Endothelial cell of hepatic sinusoid (primary cell): Measurements from ENCODE around the gene SERP2.
"Not testable (repeated sequence)": the region's sequence is repeated elsewhere in the genome, so short reads cannot be mapped to it uniquely, and the experiment has no call there.

Source experiments
- in situ Hi-C: cut with HindIII; loops from 2 replicates; pipeline ENCODE4 v1.10.0; 2017; ENCODE audit warnings: low sequenced_read_pairs

SERP2 gene

GRCh38 chr13:44373601-44374347, at the start of gene SERP2:
SERP2 (plus strand) TSS chr13:44373824; CDS start chr13:44374026, 202 bp downstream.
- in situ Hi-C loops, result loop anchor here (5.0 kb wide), 1 partner anchor 41 kb away; no protein-coding TSS in a partner anchor

GRCh38 chr13:44326961-44327360, 46.7 kb upstream of the SERP2 start:
- in situ Hi-C loops, result no loop called here

- in situ Hi-C loops, result not testable (repeated sequence)
Measured at GRCh38 chr13:44329041-44329440, 44.6 kb upstream of the SERP2 start.

DNA sequence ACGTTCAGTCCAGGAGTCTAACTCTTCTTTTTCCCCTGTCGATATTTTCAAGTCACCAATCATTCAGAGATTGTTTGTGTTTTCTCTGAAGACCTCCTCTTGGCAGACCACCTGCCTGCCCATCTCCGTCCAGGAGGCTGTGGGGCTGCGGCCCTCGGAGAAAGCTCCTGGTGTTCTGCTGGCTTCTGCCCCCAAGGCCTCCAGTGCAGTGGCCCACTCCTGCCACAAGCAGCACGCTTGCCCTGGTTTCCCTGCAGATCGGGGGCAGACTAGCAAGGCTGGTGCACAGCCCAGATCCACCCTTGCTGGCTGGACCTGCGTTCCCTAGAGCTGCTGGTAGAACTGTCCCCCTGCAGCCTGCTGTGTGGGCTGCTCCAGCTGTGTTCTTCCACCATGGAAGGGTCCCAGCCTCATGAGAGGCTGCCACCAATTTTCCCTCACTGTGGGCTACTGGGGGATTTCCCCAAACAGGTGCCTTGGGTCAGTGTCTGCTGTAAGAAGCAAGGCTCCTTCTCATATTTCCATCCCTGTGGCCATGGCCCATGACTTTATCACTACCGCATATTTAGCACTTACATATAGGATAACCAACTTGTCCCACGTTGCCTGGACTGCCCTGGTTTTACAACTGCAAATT, 43.6 kb upstream of the SERP2 start:
- in situ Hi-C loops, result loop anchor here (5.0 kb wide), 1 partner anchor 42 kb away; the partner anchor contains the start of gene SERP2

- in situ Hi-C loops, result loop anchor here (5.0 kb wide), 1 partner anchor 41 kb away; the partner anchor contains the start of gene SERP2
Measured at GRCh38 chr13:44331446-44331845, 42.2 kb upstream of the SERP2 start.

DNA sequence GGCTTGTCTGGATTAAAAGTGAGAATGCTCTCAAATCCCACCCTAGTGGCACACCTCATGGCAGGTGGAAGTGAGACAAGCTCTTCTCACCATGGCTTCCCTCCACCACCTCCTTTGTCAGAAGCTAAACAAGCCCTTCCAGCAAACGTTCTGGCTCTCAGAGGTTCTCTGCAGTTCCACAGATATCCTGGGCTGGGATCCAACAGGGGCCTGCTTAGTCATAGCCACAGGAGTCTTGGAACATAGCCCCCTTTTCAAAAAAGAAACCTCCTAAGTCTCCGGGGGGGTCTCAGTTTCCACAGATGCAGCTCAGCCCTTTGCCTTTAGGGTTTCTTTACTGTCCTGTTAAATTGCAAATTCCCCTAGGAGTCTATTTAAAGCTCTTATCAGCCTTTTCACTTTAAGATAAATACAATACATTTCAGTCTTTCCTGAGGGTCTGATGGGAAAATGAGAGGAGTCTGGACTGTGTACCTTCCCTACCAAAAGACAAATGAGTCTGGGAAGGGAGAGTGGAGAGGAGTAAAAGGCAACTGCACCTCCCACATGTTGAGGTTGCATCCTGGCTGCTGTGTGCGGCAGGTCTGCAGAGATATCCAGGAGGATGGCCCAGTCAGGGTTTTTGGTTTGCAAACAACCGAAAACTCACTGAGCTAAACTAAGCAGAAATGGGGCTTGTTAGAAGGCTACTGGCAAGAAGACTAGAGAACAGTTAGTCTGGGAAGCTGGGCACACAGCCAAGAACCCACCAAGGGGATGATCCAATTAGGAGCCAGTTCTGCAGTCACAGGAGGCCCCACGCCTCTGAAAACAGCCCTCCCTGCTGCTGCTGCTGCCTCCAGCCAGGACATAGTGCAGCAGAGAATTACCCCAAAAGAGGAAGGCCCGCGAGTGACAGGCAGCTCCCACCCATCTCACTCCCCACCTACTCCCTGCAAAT, 41.4 kb upstream of the SERP2 start:
- in situ Hi-C loops, result loop anchor here (5.0 kb wide), 1 partner anchor 40 kb away; the partner anchor contains the start of gene SERP2

DNA sequence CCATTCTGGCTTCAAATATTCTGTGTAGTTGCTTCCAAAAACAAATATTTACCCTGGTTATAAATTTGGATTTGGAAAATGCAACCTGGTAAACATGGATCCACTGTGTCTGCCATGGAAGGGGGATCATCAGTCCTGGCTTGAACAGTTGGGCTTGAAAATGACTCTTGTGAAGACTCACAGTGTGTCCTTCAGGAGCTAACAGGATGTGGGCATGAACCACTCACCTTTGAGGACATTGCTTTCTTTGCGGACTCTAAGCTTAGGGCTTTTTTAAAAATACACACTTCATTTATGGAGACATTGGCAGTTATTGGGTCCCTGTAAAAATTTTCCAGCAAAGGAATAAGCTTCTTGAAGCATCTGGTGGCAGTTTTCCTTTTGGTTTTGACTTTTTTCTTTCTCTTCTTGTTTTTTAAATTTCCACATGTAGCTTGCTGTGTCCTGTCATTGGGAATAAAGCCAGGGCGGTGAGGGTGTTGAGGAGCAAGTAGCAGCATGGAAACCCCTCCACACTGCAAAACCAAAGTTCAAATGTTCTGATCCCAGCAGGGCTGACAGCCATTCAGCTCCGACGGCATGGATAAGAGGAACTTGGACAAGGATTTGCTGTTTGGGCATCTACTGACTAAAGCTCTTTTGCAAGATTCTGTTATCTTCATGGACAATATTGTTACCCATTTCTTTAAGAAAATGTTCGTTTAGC, 39.5 kb upstream of the SERP2 start:
- in situ Hi-C loops, result loop anchor here (5.0 kb wide), 1 partner anchor 38 kb away; the partner anchor contains the start of gene SERP2

DNA sequence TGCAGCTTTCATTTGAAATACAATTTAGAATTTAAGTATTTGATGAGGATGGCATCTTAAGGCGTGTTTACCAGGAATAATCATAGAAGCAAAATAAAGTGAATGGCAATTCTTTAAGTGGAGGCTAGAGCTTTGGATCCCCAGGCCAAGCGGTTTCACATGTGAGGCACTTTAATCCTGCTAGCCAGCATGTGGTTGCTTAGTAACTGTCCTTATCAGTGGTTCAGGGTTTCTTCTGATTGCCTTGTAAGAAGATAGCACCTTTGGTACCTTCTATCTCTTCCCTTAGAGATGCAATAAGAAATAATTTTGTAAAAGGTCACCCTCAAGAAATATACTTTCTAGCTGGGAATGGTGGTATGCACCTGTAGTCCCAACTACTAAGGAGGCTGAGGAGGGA, 38.9 kb upstream of the SERP2 start:
- in situ Hi-C loops, result loop anchor here (5.0 kb wide), 1 partner anchor 38 kb away; the partner anchor contains the start of gene SERP2

DNA sequence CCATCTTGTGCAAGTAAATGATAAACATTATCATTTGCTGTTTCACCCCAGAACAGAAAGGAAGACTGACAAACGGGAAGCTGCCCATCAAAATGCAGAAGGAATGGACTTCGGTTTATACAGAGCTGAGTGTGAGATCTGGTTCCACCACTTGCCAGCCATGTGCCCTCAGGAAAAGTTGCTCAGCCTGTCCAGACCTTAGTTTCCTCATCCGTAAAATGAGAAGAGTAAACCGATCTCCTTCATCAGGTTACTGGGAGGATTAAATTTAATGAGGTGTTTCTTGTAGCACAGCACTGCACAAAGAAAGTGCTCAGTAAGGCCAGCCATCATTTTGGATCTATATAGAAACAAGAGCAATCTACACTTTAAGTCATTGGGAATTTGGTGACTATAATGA, 36.7 kb upstream of the SERP2 start:
- in situ Hi-C loops, result no loop called here

GRCh38 chr13:44337581-44337980, 36.0 kb upstream of the SERP2 start:
- in situ Hi-C loops, result no loop called here

- in situ Hi-C loops, result no loop called here
Measured at GRCh38 chr13:44340508-44340907, 33.1 kb upstream of the SERP2 start.

DNA sequence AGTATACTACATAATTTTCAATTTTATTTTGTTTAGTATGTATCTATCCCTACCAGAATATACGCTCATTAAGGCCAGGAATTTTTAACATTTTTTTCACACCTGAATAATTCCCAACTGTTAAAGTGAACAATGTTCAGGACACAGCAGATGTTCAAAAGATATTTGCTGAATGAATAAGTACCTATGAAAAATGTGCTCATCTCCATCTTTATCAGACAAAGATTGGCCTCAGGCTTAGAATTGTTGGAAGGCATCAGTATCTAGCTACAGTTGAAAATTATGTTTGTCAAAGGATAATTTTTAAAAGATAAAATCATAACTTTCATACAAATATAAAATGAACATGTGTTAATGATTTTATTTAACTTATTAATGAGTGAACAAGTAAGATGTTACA, 30.9 kb upstream of the SERP2 start:
- in situ Hi-C loops, result no loop called here

- in situ Hi-C loops, result no loop called here
Measured at GRCh38 chr13:44346534-44346933, 27.1 kb upstream of the SERP2 start.

DNA sequence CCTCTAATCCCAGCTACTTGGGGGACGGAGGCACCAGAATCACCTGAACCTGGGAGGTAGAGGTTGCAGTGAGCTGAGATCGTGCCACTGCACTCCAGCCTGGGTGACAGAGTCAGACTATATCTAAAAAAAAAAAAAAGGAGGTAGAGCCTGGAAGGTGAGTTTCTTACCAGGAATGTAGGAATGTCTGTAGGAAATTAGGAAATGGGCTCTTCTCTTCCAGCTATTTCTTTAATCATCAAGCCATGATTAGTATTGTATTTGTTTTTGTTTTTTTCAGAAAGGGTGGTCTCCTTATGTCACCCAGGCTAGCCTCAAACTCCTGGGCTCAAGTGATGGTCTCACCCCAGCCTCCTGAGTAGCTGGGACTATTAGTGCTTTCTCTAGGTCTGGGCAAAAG, 26.3 kb upstream of the SERP2 start:
- in situ Hi-C loops, result no loop called here

DNA sequence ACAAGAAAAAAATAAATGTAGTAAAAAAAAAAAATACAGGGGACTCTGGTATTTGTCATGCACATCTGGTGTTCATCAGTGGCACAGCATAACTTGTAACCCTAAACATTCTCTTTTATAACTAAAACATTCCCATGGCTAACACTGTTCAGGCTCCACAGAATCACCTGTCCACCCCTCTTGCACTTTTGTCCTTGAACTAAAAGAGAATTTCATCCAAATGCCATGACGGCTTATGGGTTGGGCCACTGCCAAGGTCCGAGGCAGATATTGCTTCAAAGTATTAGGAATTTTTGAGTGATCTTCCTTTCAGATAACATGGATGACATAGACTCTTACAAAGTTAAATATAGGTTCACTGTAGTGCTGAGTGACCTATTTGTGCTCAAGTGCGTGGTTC, 25.7 kb upstream of the SERP2 start:
- in situ Hi-C loops, result no loop called here

DNA sequence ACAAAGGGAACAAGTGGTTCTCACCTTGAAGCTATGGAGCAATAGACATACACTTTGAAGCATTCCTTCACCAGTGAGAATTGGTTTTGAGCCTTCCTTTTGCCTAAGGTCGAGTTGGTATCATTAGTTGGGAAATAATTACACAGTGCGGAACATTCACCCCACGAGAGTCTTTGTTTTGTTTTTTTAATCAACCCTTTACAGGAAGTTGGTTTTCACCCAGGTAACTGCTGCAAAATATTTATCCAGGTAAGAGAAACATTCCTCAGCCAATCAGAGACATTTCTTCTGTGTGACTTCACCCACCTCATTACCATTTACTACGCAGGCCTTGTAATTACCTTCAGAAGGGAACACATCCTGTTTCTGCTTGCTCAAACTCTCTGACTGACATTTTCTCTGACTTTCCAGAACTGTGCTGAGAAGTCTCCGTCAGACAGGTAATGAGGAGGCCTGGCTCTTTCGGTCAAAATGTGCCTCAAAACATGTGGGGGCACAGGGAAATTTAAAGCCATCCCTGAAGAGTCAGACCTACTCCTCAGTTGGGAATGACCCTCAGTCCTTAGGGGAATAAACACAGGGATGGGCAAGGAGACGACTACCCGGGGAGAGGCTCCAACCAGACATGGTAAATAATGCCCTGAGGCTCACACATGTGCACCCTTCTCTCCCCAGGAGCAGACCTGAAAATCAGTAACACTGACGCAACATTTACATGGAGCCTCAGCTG, 22.7 kb upstream of the SERP2 start:
- in situ Hi-C loops, result no loop called here

GRCh38 chr13:44351505-44351854, 22.1 kb upstream of the SERP2 start:
- in situ Hi-C loops, result no loop called here

DNA sequence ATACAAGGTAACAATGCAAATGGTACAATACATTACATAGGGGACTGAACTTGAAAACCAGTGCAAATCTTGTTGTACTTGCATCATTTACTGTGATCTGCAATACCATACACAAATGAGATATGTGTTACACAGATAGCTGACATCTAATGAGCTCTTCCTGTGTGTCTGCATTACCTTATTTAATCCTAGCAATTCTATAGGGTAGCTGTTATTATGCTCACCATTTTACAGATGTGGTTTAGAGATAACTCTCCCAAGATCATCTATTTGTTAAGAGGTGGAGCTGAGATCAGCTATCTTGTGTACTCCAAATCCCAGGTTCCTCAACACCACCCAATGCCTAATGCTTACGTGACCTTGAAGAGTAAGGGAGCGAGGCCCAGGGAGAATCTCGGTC, 21.4 kb upstream of the SERP2 start:
- in situ Hi-C loops, result no loop called here

GRCh38 chr13:44352671-44353070, 21.0 kb upstream of the SERP2 start:
- in situ Hi-C loops, result no loop called here

DNA sequence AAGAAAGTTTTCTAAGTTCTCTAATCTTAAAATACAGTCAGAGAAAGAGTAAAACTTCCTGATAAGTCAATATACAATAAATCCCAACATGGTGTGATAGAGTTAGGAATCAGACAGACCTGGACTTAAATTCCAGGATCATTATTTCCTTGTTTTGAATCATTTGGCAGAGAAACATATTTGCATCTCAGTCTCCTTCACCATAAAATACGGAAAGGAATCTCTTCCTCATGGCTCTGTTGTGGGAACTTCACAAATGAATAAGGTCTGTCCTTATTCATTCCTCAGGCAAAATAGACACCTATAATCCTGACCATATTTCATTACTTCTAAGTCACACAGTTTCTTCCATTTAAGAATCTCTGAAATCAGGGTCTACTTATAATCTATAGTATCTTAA, 19.3 kb upstream of the SERP2 start:
- in situ Hi-C loops, result no loop called here
